Lung microvascular endothelial cell (primary cell): ENCODE measurements around the gene GTPBP3. TPM values are rescaled to one million over a fixed set of nuclear protein-coding genes. Genes with fewer than 3 reads are reported as not detected.
"Not testable (repeated sequence)": the region's sequence is repeated elsewhere in the genome, so short reads cannot be mapped to it uniquely, and the experiment has no call there.

Experiments used
- DNase-seq, 2 donors: peaks; one replicate each; pipeline versions ENCODE4 v3.0.0 to v3.0.0-alpha.2; 2010; ENCODE audit warnings: low read depth in 2 of 2
- total RNA-seq: library from RNA; depleted of rRNA; stranded (reverse); fragments of >200 nt; gene quantifications from 2 replicates; pipeline ENCODE4 v1.2.1, GENCODE V29; 2014

The GTPBP3 gene
- total RNA-seq, 1 donor from 2014 or later = 6.3 TPM

DNA sequence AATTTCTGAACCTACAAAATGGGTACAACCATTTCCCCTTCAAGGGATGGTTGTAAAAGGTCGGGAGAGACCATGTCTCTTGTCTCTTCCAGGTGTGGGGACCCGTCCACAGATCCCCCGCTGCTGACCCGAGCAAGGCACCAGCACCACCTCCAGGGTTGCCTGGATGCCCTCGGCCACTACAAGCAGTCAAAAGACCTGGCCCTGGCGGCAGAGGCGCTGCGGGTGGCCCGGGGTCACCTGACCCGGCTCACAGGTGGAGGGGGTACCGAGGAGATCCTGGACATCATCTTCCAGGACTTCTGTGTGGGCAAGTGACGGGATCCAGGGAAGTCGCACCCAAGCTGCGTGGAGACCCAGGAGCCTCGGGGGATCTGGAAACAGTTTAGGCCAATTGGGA lies 4.0 kb downstream of the GTPBP3 start:
- DNase-seq = no peak

DNA sequence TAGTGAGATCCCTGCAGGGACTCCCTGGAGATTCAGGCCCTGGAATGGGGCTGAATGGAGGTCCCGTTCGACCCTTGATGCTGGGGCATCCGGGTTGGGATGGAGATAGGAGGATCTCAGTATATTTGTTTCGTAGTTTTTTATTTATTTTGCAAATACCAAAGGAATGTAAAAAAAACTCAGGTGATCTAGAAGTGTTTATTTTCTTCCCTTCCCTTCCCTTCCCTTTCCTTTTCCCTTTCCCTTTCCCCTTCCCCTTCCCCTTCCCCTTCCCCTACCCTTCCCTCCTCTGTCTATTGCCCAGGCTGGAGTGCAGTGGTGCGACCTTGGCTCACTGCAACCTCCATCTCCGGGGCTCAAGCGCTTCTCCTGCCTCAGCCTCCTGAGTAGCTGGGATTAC lies 4.5 kb downstream of the GTPBP3 start:
- DNase-seq = no peak

DNA sequence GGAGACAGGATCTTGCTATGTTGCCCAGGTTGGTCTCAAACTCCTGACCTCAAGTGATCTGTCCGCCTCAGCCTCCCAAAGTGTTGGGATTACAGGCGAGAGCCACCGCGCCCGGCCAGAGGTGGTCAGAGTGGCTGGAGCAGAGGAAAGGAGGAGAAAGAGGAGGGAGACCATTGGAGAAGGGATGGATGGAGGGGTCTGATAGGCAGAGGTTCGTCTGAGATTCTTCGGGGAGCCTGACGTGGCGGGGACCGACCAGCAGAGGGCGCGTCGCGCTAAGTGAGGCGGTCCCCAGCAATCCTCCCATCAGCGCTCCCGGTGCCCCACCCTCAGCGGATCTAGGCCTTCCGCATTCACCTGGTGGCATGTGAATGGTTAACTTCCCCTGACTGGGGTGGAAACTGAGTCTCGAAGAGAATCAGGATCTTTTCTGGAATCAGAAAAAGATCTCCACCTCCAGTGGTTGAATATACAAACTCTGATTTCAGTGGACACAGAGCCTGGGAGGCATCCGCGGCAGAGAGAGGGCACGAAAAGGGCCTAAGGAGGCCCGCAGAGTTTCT lies 8.8 kb downstream of the GTPBP3 start:
- peak; percentile 64 to 77 for DNase-seq

DNA sequence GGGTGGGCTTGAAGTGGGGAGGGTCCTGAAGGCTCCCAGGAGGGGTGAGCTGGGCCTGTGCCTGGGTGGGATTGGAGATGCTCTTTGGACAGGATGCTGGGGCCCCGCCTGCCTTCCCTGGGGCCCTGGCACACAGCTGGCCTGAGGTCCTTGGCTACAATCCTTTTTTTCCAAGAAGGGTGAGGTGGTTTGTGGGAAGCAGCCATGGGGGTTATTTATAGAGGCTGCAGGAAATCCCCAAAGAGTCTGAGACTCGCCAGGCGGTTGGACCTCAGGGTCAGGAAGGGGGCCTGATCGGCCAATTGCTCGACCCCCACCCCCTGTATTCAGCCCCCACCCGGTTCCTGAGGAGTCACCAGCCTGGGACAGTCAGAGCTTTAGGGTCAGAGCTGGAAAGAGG lies 10.0 kb downstream of the GTPBP3 start:
- DNase-seq = peak in 1 of 2 donors; percentile 54

DNA sequence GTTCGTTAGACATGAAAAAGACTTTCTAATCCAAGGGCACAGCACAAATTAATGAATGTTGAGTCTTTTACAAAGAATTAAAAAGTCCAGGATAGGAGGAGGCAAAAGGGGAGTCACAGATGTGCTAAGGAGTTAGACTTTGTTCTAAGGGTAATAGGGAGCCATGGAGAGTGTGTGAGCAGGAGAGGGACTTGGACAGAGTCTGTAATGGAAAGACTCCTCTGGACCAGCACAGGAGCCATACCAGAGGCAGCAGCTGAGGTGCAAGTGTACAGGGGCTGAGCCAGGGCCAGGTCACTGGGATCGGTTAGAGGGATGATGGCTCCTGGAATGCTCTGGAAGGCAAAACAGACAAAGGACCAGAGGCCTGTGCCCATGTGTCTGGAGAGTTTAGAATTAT lies 10.5 kb downstream of the GTPBP3 start:
- DNase-seq = no peak

DNA sequence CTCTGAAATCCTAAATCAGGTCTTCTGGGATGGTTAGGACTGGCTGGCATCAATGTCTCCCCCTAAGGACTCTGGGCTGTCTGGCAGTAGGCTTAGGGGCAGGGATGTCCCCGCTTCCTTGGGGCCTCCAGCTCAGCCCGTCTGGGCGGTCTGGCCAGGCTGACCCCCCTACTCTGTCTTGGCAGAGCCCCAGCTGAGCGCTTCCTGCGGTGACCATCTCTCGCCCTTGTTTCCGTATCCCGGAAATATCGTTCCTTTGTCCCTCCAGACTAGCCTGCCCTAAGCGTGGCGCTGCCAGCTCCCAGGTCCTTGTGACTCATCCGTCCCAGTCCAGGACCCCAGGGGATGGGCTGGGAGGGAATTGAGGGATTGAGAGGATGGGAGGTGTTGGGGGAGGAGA lies 11.3 kb downstream of the GTPBP3 start:
- DNase-seq = peak; percentile 88 to 92

DNA sequence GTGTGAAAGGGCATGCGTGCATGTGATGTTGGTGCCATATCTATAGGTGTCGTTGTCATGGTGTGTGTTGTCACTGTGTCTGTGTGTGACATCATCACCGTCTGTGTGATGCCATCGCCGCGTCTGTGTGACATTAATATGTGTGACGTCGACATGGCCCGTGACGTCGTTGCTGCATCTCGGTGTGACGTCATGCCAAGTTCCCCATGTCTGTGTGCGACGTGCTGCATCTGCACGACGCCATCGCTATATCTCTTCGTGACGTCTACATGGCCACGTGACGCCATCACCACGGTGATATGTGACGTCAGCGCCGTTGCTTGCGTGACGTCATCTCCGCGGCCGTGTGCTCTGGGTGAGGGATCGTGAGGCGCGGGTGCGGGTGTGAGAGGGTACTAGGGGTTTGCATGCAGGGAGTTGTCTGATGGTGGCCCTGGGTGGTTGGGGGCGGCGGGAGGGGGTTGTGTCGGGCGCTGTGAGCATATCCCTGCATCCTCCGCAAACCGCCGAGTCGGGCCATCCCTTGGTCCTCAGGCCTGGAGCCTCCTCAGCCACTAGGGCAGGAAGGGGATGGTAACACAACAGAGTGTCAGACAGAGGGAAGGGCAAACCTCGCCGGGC lies 14.6 kb downstream of the GTPBP3 start:
- no peak for DNase-seq

DNA sequence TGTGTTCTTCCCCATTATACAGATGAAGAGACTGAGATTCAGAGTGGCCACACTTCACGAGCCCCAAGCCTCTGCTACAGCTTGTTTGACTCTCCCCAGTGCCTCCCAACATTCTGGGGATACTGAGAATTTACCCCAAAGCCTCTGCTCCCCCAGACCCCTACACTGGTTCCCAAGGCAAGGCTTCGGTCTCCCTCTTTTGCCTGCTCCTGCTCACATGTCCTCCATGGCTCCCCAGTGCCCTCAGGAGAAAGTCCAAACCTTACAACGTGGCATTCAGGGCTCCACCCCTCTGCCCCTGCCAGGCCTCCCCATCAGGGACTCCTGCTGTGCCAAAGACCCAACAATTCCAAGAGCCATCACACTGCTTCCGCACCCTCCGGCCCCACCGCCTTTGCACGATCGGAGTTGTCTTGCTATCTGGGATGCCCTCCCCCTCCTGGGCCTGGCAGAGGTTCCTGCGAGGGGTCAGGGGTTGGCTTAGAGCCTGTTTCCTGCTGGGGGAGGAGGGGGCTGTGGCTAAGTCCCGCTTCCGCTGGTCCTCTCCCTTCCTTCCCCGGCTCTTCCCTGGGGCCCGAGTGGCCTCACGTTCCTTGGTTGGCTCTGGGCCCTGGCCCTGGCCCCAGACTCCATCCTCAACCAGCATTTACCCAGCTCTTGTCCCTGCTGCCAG lies 15.4 kb downstream of the GTPBP3 start:
- peak in 1 of 2 donors; percentile 32 for DNase-seq

DNA sequence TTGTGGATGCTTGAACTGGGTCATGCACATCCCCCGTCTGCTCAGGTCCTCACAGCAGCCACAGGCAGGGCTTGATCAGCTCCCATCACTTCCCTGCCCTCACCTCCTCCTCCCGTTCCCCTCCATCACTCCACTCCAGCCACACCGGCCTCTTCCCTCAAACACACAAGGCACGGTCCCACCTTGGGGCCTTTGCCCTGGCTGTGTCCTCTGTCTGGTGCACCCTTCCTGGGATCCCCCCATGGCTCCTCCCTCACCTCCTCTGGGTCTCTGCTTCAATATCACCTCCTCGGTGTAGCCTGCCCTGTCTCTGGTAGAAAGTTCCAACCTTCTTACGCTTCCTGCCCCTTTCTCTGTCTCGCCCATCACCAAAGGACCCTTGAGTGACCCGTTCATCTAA lies 16.0 kb downstream of the GTPBP3 start:
- no peak for DNase-seq

DNA sequence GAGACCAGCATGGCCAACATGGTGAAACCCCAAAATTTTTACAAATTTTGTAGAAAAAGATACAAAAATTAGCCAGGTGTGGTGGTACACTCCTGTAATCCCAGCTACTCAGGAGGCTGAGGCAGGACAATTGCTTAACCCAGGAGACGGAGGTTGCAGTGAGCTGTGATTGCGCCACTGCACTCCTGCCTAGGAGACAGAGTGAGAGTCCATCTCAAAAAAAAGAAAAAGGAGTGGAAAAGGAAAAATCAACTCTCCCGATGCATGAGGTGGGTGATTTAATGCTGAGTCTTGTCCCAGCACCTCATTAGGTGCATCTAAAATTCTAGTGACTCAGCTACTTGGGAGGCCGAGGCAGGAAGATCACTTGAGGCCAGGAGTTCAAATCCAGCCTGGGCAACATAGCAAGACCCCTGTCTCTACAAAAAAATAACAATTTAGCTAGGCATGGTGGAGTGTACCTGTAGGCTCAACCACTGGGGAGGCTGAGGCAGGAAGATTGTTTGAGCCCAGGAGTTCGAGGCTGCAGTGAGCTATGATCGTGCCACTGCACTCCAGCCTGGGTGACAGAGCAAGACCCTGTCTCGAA lies 19.8 kb downstream of the GTPBP3 start:
- DNase-seq = no peak

DNA sequence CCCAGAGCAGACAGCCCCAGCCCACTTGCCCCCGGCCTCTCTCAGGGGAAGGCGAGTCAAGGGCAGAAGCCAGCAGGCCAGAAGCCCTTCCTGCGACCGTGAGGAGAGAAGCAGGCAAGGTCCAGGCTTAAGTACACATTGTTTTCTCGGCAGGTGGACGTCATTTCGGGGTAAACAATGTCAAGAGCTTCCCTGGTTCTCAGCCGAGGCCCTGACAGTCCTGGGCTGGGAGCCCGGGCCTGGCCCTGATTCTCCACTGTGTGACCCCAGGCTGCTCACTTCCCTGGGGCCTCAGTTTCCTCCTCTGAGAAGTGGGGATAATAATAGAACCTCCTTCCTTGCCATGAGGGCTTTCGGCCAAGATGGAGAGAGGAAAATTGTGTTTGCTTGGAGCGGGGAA lies 20.4 kb downstream of the GTPBP3 start:
- DNase-seq = no peak

DNA sequence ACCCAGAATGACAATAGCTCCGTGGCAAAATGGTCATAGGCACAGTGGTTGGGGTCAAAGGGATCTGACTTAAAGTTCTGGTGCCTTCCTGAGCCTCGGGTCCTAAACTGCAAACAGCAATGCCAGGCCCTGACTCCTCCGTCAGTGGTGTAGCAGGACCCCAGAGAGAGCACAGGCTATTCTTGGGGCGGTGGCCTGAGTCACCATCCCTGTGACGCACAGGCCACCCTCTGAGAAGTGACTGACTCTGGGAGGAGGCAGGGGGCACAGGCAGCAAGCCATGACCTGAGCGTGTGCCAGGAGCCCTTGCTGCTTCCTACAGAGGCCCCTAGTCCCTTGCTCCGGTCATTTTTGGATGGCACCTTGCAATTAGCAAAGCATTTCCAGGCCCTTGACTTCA lies 21.0 kb downstream of the GTPBP3 start:
- DNase-seq = peak in 1 of 2 donors; percentile 41

DNA sequence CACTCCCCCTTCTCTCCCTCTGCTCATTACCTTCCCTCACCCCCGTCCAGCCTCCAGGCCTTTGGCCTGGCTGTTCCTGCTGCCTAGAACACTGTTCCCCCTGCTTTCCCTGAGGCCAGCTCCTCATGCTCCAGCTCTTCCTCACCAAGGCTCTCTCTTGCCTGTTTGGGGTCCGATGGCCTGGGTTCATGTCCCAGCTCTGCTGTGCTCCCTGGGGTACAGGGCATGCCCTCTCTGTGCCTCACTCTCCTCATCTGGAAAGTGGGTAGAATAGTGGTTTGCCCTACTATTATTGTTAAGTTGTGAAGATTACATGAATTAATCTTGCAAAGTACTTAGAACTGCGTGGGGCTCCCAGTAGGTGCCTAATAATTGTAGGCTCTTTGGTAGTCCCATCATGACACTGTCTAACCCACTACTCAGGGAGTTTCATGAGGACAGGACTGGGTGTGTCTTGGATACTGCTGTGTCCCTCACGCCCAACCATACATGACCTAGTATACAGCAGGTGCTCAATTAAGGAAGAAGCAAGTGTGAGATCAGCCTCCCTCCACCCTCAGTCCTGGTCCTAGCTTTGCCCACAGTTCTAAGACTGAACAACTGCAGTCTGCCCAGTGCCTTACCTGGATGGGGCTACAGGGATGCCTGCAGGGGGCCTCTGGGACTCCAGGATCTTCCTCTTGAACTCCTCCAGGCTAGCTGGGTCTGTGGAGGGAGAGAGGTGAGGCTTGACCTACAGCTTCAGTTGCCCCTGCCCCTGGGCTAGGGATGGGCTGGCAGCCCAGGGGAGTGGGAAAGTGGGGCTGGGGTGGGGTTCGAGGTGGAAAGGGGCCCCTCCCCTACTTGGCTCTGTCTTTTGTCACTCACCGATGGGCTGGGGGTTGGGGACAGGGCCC lies 22.8 kb downstream of the GTPBP3 start:
- DNase-seq = no peak

DNA sequence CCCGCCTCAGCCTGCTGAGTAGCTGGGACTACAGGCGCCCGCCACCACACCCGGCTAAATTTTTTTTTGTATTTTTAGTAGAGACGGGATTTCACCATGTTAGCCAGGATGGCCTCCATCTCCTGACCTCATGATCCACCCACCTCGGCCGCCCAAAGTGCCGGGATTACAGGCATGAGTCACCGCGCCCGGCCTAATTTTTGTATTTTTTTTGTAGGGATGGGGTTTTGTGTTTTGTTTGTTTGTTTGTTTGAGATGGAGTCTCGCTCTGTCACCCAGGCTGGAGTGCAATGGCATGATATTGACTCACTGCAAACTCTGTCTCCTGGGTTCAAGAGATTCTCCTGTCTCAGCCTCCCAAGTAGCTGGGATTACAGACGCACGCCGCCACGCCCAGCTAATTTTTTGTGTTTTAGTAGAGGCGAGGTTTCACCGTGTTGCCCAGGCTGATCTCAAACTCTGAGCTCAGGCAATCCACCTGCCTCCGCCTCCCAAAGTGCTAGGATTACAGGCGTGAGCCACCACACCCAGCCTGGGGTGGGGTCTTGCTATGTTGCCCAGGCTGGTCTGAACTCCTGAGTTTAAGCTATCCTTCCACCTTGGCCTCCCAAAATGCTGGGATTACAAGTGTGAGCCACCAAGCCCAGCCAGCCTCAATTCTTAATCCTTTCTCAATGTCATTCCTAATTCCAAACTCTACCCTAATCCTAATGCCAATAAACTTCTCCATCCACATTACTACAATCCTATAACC lies 26.7 kb downstream of the GTPBP3 start:
- DNase-seq = not testable (repeated sequence)

DNA sequence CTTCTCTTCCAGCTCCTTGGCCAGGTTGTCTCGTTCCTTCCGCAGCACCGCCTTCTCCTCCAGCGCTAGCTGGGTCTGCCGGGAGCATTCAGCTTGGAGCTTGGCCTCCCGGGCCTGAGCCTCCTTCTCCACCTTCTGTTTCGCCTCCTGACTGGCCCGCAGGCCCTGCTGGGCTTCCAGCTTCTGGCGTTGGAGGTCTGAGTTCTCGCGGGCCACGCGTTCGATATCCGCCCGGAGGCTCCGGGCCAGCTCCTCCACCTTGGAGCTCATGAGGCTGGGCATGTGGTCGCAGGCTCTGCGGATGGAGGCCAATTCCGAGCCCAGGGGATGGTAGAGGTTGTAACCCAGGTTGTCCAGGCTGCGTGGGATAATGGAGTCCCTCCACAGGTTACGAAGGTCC lies 28.0 kb downstream of the GTPBP3 start:
- DNase-seq = no peak

DNA sequence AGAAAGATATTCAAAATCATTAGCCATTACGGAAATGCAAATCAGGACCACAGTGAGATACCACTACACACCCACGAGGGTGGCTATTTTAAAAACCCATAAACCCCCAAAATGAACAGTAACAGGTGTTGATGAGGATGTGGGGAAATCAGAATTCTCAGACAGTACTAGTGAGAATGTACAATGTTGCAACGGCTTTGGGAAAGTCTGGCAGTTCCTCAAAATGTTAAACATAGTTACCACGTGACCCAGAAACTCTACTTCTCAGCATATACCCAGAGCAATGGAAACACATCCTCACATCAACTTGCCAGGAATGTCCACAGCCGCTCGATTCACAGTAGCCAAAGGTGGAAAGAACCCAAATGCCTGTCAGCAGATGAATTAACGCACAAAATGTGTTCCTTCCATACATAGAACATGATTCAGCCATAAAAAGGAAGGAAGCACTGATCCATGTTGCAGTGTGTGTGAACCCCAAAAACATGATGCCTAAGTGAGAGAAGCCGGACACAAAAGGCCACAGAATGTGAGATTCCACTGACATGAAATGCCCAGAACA lies 32.8 kb downstream of the GTPBP3 start:
- DNase-seq = peak in 1 of 2 donors; percentile 75

DNA sequence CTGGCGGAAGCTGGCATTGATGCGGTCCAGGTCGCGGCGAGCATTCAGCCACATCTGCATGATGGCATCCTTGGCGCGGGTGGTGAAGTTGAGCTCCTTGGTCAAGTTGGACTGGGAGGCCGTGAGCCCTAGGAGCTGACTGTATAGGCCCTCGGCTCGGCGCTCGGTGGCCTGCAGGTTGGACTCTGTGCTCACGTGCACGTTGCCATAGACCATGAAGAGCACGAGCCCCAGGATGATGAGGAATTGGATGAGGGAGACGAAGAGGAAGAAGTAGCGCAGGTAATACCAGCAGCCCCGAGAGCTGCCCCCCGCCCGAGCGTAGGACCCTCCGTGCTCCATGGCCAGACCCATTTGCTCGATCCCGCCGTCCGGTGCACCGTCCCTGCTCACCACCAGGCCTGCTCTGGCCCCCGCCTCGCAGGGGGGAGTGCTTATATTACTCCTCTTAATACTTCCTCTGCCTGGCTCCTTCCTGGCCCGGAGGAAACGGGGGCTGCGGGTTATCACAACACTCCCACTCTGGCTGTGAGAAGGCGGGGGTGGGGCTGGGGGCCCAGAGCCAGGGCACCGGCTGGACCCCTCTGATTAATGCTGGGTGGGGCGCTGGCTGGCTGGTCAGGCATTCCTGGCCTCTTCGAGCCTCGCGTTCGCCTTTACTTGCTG lies 39.7 kb downstream of the GTPBP3 start, which contains the start of gene PLVAP:
TSS of gene PLVAP (minus strand) at position 408 of the 666 bp plus-strand sequence. CDS start at position 354, 54 bp downstream.
- DNase-seq = peak; percentile 22 to 70

DNA sequence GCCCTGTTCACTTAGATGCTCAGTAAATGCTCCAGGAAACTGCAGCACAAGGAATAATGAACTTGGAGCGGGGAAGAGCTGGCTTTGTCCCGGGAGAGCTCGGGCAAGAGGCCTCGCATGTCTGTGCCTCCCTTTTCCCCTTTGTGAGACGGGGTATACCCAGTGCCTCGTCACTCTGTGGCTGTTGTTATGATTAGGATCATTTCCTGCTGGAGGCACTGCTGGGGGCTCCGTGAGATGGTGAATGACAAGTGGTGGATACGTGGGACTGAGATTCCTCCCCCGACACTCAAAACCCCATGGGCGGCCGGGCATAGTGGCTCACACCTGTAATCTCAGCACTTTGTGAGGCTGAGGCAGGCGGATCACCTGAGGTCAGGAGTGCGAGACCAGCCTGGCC lies 40.9 kb downstream of the GTPBP3 start:
- peak in 1 of 2 donors; percentile 19 for DNase-seq

DNA sequence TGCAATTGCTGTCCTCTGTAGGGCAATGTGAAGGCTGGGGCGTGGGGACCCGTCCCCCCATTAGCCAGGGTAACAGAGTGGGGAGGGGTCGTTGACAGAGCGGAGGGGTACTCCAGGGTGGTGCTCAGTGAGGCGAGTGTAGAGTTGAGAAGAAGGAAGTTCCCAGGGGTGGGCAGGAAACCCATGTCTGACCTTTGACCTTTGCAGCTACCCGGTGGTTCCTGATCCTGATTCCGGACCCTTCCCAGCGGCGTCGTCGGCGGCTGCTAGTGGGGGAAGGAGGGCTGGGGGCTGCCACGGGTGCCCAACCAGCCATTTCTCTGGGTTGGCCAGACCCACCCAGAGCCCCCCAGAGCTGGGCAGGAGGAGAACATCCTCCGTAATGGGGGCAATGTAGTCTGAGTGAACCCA lies 41.9 kb downstream of the GTPBP3 start:
- DNase-seq = peak; percentile 33 to 70
